Activated CD4-positive, alpha-beta memory T cell treated with anti-CD3 and anti-CD28 coated beads for 36 hours (primary cell): ENCODE results near the gene ARHGEF12. TPM values are rescaled to one million over a fixed set of nuclear protein-coding genes. Genes with fewer than 3 reads are reported as not detected.

Source experiments
- CTCF ChIA-PET: fragments of 350-600 bp; sonication (Branson Sonifier 250); formaldehyde crosslinking; loops from one replicate; lab custom pipeline; 2021; ENCODE audit warnings: antibody characterized with exemption, inconsistent platforms; lab: Charles Lee
- POLR2A ChIA-PET: fragments of 350-600 bp; sonication (Branson Sonifier 250); formaldehyde crosslinking; loops from one replicate; lab custom pipeline; 2021; ENCODE audit warnings: antibody characterized with exemption; lab: Charles Lee
- DNase-seq: peaks from one replicate; pipeline ENCODE4 v3.0.0-alpha.2; 2020
- H3K27ac Mint-ChIP-seq: one replicate; pipeline ENCODE4 v1.8.0; 2021; ENCODE audit warnings: mixed read lengths
- H3K27me3 Mint-ChIP-seq: one replicate; pipeline ENCODE4 v1.8.0; 2021; ENCODE audit warnings: mixed read lengths
- H3K36me3 Mint-ChIP-seq: one replicate; pipeline ENCODE4 v1.8.0; 2021; ENCODE audit warnings: mixed read lengths
- H3K4me1 Mint-ChIP-seq: one replicate; pipeline ENCODE4 v1.8.0; 2021; ENCODE audit warnings: low read depth, mixed read lengths
- H3K4me3 Mint-ChIP-seq: one replicate; pipeline ENCODE4 v1.8.0; 2021; ENCODE audit warnings: mild to moderate bottlenecking, mixed read lengths
- H3K9me3 Mint-ChIP-seq: one replicate; pipeline ENCODE4 v1.8.0; 2021; ENCODE audit warnings: mixed read lengths
- intact Hi-C: fragments of 100-400 bp; cut with micrococcal nuclease; formaldehyde crosslinking; loops from one replicate; pipeline ENCODE4 v1.15.1; 2023
- total RNA-seq, 2 experiments: library from RNA; stranded (reverse); gene quantifications; one replicate each; pipeline ENCODE4 v1.2.3, GENCODE V29; 2021

The ARHGEF12 gene
- total RNA-seq, 2 experiments from 2014 or later, result 16.4 to 16.9 TPM

DNA sequence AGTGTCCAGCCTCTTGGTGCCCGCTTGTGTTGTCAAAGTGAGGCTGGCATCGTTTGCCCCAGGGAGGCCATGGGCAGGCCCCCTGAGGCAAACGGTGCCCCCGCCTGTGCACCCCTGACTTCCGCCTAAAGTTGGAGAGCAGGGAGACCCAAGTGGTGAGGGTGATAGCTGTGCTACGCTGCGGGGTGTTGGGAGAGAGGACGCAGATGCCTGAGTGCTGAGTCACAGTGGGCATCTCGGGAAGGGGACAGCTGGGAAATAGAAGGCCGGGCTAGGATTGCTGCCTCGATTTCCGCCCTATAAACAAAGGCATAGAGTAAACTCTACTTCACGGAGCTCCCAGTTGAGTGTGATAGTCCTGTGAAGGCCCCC is 181.2 kb downstream of the ARHGEF12 start:
- H3K27ac Mint-ChIP-seq, result no peak overlapping the region
- DNase-seq, result no peak
- no peaks in the 10 kb centered on the region for H3K36me3 Mint-ChIP-seq
- intact Hi-C loops, result no loop called here
- H3K4me3 Mint-ChIP-seq, result no peak overlapping the region
- H3K27me3 Mint-ChIP-seq, result peaks cover 41% of the 10 kb centered on the region
- H3K9me3 Mint-ChIP-seq, result no peaks in the 10 kb centered on the region
- H3K4me1 Mint-ChIP-seq, result peaks cover 6% of the 10 kb centered on the region
- ChIA-PET POLR2A (no interaction called here), CTCF (no interaction called here)

DNA sequence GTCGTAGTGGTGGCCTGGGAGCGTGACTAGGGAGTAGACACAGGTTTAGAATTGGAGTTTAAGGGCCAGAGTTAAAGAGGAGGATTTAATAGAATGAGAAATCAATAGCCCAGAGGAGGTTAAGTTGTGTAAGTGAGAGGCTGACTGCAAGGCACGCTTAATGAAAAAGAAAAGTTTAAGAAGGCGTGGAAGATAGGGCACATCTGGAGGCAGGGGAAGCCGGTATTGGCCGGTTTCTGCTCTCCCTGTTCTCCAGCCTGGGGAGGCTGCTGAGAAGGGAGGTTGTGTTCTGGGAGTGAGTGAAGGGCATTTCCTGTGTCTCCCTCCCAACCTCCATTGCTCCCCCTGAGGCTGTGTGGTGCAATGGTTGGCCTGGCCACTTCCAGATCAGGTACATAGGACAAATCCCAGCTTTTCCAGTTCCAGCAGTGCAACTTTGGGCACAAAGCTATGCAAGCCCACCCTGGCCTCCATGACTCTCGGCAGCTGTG is 181.6 kb downstream of the ARHGEF12 start:
- H3K4me3 Mint-ChIP-seq, result no peak overlapping the region
- H3K27me3 Mint-ChIP-seq, result peaks cover 40% of the 10 kb centered on the region
- intact Hi-C loops, result no loop called here
- POLR2A ChIA-PET, result no interaction called here
- CTCF ChIA-PET, result no interaction called here
- DNase-seq, result no peak
- no peak overlapping the region for H3K27ac Mint-ChIP-seq
- H3K36me3 Mint-ChIP-seq, result no peaks in the 10 kb centered on the region
- H3K9me3 Mint-ChIP-seq, result no peaks in the 10 kb centered on the region
- H3K4me1 Mint-ChIP-seq, result peaks cover 6% of the 10 kb centered on the region

DNA sequence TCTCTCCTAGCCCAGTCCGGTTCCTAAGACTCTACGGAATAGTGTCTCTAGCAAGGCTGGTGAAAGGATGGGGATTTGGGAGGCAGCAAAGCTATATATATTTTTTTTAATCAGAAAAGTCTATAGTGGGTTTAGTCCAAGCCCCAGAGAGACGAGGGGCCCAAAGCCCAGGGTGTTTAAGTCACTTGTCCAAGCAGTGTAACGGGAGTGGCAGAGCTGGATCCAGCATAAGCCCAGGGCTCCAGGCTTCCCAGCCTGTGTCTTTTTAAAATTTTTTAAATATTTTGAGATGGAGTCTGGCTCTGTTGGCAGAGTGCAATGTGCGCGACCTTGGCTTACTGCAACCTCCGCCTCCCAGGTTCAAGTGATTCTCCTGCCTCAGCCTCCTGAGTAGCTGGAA is 182.1 kb downstream of the ARHGEF12 start:
- DNase-seq, result no peak
- ChIA-PET CTCF (no interaction called here), POLR2A (no interaction called here)
- Mint-ChIP-seq H3K27me3 (peaks cover 38% of the 10 kb centered on the region), H3K4me3 (no peak overlapping the region), H3K36me3 (no peaks in the 10 kb centered on the region), H3K4me1 (peaks cover 6% of the 10 kb centered on the region), H3K27ac (no peak overlapping the region), H3K9me3 (no peaks in the 10 kb centered on the region)
- intact Hi-C loops, result no loop called here

DNA sequence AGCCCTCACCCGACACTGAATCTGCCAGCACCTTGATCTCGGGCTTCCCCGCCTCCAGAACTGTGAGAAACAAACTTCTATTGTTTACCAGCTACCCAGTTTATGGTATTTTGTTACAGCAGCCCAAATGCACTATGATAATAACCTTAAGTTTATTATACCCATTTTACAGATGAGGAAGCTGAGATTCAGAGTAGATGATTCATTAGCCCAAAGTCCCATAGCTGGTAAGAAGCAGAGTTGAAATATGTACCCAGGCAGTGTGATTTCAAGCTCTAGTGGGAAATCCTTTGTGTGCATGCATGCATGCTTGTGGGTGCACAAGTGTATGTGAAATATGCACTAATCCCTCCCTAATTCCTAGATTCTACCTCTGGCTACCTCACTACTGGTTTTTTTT is 183.3 kb downstream of the ARHGEF12 start:
- ChIA-PET CTCF (no interaction called here), POLR2A (no interaction called here)
- Mint-ChIP-seq H3K27me3 (peaks cover 31% of the 10 kb centered on the region), H3K4me1 (peaks cover 6% of the 10 kb centered on the region), H3K9me3 (no peaks in the 10 kb centered on the region), H3K36me3 (no peaks in the 10 kb centered on the region), H3K4me3 (no peak overlapping the region), H3K27ac (no peak overlapping the region)
- DNase-seq, result no peak
- intact Hi-C loops, result no loop called here

DNA sequence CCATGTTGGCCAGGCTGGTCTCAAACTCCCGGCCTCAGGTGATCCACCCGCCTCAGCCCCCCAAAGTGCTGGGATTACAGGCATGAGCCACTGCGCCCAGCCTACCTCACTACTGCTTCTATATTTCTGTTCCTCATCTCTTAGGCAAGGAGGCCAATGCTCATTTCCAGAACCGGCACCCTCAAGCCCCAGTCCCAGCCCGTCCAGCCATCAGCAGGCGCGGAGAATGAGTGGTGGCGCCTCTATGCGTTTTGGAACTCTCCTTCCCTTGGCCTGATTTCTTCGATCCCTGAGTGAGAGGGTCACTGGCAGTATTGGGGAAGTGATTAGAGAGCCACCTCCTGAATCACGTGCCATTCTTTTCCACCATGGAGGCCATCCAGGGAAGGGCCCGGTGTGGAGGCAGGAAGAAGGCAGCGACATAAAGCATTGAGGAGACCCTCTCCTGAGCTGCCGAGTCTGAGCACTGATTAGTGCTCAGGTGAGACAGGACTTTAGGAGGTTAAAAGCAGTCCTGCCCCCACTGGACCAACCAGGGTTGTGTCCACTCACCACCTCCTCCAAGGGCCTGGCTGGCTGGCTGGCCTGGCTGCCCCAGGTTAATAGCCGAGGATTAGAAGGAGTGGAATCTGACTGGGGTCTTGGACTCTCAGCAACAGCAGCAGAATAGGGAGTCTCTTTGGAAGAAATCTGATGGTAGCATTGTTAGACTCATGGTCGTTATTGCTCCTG is 184.0 kb downstream of the ARHGEF12 start:
- intact Hi-C loops, result no loop called here
- no peaks in the 10 kb centered on the region for H3K9me3 Mint-ChIP-seq
- H3K4me3 Mint-ChIP-seq, result no peak overlapping the region
- H3K36me3 Mint-ChIP-seq, result no peaks in the 10 kb centered on the region
- no peak for DNase-seq
- H3K27ac Mint-ChIP-seq, result no peak overlapping the region
- peaks cover 6% of the 10 kb centered on the region for H3K4me1 Mint-ChIP-seq
- peaks cover 24% of the 10 kb centered on the region for H3K27me3 Mint-ChIP-seq
- ChIA-PET CTCF (no interaction called here), POLR2A (no interaction called here)

DNA sequence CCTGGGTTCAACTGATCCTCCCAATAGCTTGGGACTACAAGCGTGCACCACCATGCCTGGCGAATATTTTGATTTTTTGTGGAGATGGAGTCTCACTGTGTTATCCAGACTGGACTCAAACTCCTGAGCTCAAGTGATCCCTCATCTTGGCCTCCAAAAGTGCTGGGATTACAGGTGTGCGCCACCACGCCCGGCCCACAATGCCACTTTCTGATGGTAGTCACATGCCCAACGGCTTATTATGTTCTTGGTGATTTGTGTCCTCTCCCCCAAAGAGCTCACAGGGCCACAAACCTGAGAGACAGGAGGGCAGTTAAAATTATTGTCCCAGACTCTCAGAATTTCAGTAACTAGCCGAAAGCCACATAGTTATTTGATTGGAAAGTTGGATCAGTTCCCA is 185.0 kb downstream of the ARHGEF12 start:
- DNase-seq, result no peak
- Mint-ChIP-seq H3K4me3 (no peak overlapping the region), H3K36me3 (no peaks in the 10 kb centered on the region), H3K9me3 (no peaks in the 10 kb centered on the region), H3K27ac (no peak overlapping the region), H3K27me3 (peaks cover 21% of the 10 kb centered on the region), H3K4me1 (peaks cover 4% of the 10 kb centered on the region)
- POLR2A ChIA-PET, result no interaction called here
- intact Hi-C loops, result no loop called here
- CTCF ChIA-PET, result no interaction called here

DNA sequence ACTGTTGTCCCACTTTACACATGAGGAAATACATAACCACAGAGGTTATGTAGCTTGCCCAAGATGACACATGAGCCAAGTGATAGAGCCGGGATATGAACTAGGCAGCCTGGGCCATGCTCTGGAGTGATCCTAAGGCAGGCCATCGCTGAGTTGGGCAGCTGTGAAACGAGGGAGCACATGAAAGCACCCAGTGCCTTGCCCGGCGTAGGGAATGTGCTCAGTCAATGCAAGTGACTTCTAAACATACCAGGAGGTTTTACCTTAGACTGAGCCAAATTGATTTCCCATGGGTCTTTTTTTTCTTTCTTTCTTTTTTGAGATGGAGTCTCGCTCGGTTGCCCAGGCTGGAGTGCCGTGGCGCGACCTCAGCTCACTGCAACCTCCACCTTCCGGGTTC is 185.8 kb downstream of the ARHGEF12 start:
- no peak overlapping the region for H3K27ac Mint-ChIP-seq
- DNase-seq, result no peak
- ChIA-PET CTCF (no interaction called here), POLR2A (no interaction called here)
- no peaks in the 10 kb centered on the region for H3K9me3 Mint-ChIP-seq
- intact Hi-C loops, result no loop called here
- H3K4me3 Mint-ChIP-seq, result no peak overlapping the region
- H3K36me3 Mint-ChIP-seq, result no peaks in the 10 kb centered on the region
- no peaks in the 10 kb centered on the region for H3K4me1 Mint-ChIP-seq
- peaks cover 16% of the 10 kb centered on the region for H3K27me3 Mint-ChIP-seq

DNA sequence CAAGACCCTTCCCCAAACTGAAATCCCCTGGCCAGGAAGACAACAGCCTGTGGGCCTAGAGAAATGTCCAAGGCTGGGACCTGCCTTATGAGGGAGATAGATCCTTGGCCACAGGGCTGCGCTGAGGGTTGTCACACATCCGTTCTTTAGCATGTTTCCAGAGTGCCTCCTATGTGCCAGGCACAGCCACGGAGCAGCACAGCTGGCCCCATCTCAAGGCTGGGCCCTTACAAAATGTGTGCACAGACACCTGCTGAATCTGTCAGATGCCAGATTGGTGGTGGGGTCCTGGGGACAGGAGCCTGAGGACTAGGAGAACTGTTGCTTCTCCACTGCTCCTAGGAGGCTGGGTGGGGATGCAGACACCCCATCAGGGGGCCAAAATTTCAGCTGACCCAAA is 186.5 kb downstream of the ARHGEF12 start:
- H3K27me3 Mint-ChIP-seq, result peaks cover 16% of the 10 kb centered on the region
- no peak overlapping the region for H3K4me3 Mint-ChIP-seq
- ChIA-PET CTCF (no interaction called here), POLR2A (no interaction called here)
- DNase-seq, result no peak
- intact Hi-C loops, result no loop called here
- H3K9me3 Mint-ChIP-seq, result no peaks in the 10 kb centered on the region
- no peak overlapping the region for H3K27ac Mint-ChIP-seq
- no peaks in the 10 kb centered on the region for H3K4me1 Mint-ChIP-seq
- no peaks in the 10 kb centered on the region for H3K36me3 Mint-ChIP-seq

DNA sequence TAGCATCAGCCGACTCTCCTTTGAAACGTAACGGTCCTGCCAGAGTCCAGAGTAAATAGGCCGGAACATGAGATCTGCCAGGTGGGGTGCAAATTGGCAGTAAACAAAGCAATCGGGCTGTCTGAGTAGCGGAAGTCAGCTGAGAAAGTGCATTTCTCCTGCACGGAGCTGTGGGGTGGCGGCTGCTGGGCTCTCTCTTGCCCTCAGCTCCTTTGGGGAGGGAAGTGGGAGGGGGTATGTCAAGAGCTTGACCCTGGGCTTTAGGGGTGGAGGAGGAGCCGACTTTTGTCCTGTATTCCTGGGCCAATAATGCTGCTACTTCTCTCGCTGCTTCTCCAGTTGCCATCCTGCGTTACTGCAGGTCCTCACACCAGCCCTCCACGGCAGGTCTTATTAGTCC is 187.0 kb downstream of the ARHGEF12 start:
- Mint-ChIP-seq H3K27ac (no peak overlapping the region), H3K4me3 (no peak overlapping the region), H3K36me3 (no peaks in the 10 kb centered on the region), H3K27me3 (peaks cover 16% of the 10 kb centered on the region), H3K9me3 (no peaks in the 10 kb centered on the region), H3K4me1 (no peaks in the 10 kb centered on the region)
- ChIA-PET POLR2A (no interaction called here), CTCF (no interaction called here)
- DNase-seq, result no peak
- intact Hi-C loops, result no loop called here

DNA sequence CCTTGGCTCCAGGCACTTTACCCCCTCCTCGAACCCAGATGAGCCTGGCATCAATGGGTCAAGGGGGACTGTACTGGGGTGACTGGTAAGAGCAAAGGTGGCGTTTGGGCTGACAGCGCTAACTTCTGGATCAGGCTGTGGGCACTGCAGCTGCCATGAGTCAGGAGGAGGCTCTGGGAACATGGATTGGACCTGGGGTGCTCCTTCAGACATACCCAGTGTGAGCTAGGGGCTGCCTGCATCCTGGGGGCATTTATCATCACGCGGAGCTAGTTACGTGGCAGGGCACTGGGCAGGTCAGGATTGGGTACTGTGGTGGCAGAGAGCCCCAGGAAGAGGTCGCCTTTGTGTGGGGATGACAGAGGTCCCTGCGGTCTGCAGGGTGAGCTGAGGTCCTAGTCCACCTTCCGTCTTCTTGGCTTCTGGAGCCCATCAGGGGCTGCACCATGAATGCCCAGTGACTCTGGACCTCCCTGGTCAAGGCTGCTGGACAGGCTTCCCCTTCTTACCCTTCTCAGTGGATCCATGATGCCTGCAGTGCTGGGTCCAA is 188.4 kb downstream of the ARHGEF12 start:
- DNase-seq, result no peak
- Mint-ChIP-seq H3K4me1 (no peaks in the 10 kb centered on the region), H3K36me3 (no peaks in the 10 kb centered on the region), H3K4me3 (no peak overlapping the region), H3K9me3 (peaks cover 2% of the 10 kb centered on the region), H3K27me3 (peaks cover 16% of the 10 kb centered on the region), H3K27ac (no peak overlapping the region)
- CTCF ChIA-PET, result no interaction called here
- intact Hi-C loops, result no loop called here
- POLR2A ChIA-PET, result no interaction called here

DNA sequence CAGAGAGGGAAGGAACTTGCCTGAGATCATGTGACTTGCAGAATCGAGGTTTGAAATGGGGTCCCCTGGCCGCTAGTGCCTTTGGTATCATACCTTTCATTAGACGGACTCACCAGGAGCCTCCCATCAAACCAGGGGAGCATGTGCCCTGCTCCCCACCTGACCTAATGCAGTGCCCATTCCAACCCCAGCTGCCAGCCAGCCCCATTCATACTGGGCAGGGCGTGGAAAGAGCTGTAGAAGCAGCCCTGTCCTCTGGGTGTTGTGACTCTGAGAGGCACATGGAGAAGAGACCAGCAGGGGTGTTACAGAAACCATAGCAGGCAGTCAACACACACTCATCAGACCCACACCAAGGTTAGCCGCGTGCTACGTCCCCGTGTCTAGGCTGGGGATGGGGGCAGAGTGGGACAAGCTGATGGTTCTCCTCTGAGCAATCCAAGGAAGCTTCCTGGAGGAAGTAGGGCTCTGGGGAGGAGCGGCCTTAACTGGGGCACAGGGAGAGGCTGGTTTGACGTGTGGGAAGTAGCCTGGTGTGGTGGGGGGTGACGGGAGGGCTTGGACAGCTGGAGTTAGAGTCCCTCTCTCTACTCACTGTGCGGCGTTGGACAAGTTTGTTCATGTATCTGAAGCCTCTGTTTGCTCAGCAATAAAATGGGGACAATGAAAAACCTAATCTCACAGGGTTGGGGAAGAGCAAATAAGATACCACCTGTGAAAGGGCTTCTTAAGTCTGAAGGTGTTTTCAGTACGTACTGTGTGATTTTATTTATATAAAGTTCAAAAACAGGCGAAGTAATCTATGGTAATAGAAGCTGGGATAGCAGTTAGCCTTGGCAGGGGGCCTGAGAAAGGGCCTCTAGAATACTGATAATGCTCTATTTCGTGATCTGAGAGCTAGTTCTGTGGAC is 189.3 kb downstream of the ARHGEF12 start:
- H3K36me3 Mint-ChIP-seq, result no peaks in the 10 kb centered on the region
- no peak overlapping the region for H3K4me3 Mint-ChIP-seq
- H3K9me3 Mint-ChIP-seq, result peaks cover 2% of the 10 kb centered on the region
- no peaks in the 10 kb centered on the region for H3K4me1 Mint-ChIP-seq
- intact Hi-C loops, result no loop called here
- DNase-seq, result no peak
- H3K27ac Mint-ChIP-seq, result no peak overlapping the region
- peaks cover 16% of the 10 kb centered on the region for H3K27me3 Mint-ChIP-seq
- CTCF ChIA-PET, result no interaction called here
- POLR2A ChIA-PET, result no interaction called here

DNA sequence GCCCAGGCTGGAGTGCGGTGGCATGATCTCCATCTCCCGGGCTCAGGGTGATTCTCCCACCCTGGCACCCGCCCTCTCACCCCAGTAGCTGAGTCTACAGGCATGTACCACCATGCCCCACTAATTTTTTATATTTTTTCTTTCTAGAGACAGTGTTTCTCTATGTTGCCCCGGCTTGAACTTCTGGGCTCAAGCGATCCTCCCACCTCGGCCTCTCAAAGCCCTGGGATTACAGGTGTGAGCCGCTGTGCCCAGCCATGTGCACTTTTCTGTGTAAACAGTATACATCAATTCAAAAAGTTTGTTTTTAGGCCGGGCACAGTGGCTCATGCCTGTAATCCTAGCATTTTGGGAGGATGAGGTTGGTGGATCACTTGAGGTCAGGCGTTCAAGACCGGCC is 190.0 kb downstream of the ARHGEF12 start:
- Mint-ChIP-seq H3K27ac (no peak overlapping the region), H3K4me3 (no peak overlapping the region), H3K36me3 (no peaks in the 10 kb centered on the region), H3K4me1 (no peaks in the 10 kb centered on the region), H3K27me3 (peaks cover 16% of the 10 kb centered on the region), H3K9me3 (peaks cover 2% of the 10 kb centered on the region)
- no peak for DNase-seq
- ChIA-PET POLR2A (no interaction called here), CTCF (no interaction called here)
- intact Hi-C loops, result no loop called here
